ENCODE measurements around the gene WNT5A.

DNA sequence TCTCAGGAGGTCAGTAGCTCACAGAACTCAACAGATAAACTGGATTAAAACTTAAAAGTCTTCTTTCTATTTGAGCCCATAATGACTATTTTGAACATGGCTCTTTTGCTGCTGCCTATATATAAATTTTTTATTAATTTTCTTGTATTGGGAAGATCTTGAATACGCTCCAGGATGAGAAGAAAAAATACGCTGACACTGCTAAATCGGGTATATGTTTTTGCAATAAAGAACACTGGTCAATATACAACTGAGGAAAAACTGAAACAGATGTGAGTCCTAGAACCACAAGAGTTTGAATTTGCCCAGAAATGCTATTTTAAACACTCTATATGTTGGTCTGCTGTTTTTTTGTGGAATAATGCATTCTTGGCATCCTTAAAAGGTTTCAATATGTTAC, 20.6 kb downstream of the WNT5A start:
- TF ChIP-seq, protein P1, sequence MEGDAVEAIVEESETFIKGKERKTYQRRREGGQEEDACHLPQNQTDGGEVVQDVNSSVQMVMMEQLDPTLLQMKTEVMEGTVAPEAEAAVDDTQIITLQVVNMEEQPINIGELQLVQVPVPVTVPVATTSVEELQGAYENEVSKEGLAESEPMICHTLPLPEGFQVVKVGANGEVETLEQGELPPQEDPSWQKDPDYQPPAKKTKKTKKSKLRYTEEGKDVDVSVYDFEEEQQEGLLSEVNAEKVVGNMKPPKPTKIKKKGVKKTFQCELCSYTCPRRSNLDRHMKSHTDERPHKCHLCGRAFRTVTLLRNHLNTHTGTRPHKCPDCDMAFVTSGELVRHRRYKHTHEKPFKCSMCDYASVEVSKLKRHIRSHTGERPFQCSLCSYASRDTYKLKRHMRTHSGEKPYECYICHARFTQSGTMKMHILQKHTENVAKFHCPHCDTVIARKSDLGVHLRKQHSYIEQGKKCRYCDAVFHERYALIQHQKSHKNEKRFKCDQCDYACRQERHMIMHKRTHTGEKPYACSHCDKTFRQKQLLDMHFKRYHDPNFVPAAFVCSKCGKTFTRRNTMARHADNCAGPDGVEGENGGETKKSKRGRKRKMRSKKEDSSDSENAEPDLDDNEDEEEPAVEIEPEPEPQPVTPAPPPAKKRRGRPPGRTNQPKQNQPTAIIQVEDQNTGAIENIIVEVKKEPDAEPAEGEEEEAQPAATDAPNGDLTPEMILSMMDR (conservative IDR thresholded peaks at IDR 0.05 in 1 of 2, IDR thresholded peaks at IDR 0.05 in 1 of 2; ENCODE audit: low read depth in 1 of 2, low read length in 2 of 2): no peak
- no peak for TF ChIP-seq EZH2 (IDR thresholded peaks at IDR 0.05; ENCODE audit: low read length, missing control alignments)
